C4-2B (cell line): ENCODE data around the gene MTHFD2L.

Source experiments
- H3K27ac ChIP-seq: fragments of 450-650 bp; 2 replicates; pipeline ENCODE4 v1.5.1; 2017
- ZFX ChIP-seq: fragments of 450-650 bp; IDR thresholded peaks from 2 replicates; pipeline ENCODE4 v1.6.1; 2017
- TF ChIP-seq, protein P1 (sequence below): fragments of 450-650 bp; conservative IDR thresholded peaks from 2 replicates; pipeline ENCODE4 v1.5.1; 2017; ENCODE audit warnings: mild to moderate bottlenecking

The MTHFD2L gene

GRCh38 chr4:74134500-74134852, 23.4 kb upstream of the MTHFD2L start:
- H3K27ac ChIP-seq, result no peak overlapping the region
- TF ChIP-seq, protein P1, sequence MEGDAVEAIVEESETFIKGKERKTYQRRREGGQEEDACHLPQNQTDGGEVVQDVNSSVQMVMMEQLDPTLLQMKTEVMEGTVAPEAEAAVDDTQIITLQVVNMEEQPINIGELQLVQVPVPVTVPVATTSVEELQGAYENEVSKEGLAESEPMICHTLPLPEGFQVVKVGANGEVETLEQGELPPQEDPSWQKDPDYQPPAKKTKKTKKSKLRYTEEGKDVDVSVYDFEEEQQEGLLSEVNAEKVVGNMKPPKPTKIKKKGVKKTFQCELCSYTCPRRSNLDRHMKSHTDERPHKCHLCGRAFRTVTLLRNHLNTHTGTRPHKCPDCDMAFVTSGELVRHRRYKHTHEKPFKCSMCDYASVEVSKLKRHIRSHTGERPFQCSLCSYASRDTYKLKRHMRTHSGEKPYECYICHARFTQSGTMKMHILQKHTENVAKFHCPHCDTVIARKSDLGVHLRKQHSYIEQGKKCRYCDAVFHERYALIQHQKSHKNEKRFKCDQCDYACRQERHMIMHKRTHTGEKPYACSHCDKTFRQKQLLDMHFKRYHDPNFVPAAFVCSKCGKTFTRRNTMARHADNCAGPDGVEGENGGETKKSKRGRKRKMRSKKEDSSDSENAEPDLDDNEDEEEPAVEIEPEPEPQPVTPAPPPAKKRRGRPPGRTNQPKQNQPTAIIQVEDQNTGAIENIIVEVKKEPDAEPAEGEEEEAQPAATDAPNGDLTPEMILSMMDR, result peak; percentile 64
- TF ChIP-seq ZFX, result no peak

DNA sequence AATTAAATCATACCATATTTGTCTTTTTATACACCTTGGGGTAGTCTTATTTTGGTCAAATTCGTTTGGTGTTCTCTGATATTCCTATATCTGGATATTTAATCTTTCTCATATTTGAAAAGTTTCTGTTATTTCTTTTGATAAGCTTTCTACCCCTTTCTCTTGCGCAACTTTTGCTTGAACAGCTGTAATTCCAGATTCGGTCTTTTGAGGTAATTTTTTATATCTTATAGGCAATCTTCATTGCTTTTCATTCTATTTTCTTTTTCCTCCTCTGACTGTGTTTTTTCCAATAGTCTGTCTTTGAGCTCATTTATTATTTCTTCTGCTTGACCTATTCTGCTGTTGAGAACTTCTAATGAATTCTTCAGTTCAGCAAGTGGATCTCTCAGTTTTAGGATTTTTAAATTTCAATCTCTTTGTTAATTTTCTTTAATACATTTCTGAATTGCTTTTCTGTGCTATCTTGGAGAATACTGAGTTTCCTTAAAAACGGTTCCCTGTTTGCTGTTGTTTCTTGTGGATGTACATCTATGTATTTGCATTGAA, 11.3 kb upstream of the MTHFD2L start:
- TF ChIP-seq ZFX, result no peak
- TF ChIP-seq, protein P1, result no peak
- H3K27ac ChIP-seq, result no peak overlapping the region

DNA sequence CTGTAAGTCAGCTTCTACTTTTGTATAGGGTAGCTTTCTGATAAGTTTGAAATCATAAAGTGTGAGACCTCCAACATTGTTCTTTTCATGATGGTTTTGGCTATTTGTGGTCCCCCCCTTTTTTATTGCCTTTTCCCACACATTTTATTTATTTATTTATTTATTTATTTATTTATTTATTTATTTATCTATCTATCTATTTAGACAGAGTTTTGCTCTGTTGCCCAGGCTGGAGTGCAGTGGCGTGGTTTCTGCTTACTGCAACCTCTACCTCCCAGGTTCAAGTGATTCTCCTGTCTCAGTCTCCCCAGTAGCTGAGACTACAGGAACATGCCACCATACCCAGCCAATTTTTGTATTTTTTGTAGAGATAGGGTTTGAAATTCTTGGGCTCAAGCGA, 9.7 kb upstream of the MTHFD2L start:
- no peak overlapping the region for H3K27ac ChIP-seq
- no peak for TF ChIP-seq ZFX
- TF ChIP-seq, protein P1, result no peak

- no peak for TF ChIP-seq ZFX
- TF ChIP-seq, protein P1, result no peak
- no peak overlapping the region for H3K27ac ChIP-seq
These were observed 5.1 kb upstream of the MTHFD2L start for GRCh38 chr4:74152836-74153235.

DNA sequence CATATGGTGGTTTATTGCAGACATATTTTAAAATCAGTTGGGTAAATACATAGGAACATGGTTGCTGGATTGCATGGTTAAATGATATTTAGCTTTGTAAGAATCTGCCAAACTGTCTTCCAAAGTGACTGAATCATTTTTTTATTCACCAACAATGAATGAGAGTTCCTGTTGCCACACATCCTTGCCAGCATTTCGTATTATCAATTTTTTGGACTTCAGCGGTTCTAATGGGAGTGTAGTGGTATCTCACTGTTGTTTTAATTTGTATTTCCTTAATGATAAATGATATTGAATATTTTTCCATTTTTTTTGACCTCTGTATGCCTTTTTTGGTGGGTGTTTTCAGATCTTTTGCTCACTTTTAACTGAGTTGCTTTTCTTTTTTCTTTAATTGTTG, 1.4 kb upstream of the MTHFD2L start:
- H3K27ac ChIP-seq, result no peak overlapping the region

GRCh38 chr4:74157154-74157553, 764 bp upstream of the MTHFD2L start:
- TF ChIP-seq ZFX, result no peak
- TF ChIP-seq, protein P1, result no peak
- peak overlapping the region; percentile 84 for H3K27ac ChIP-seq

More for the DNA sequence above, 1.4 kb upstream of the MTHFD2L start:
- TF ChIP-seq, protein P1, result no peak
- TF ChIP-seq ZFX, result no peak

GRCh38 chr4:74158466-74159142, 686 bp downstream of the MTHFD2L start:
- peak overlapping the region; percentile 84 for H3K27ac ChIP-seq

More at GRCh38 chr4:74158466-74159142, 686 bp downstream of the MTHFD2L start:
- TF ChIP-seq, protein P1, result no peak
- no peak for TF ChIP-seq ZFX
